Activated T-cell treated with anti-CD3 and anti-CD28 coated beads, Interleukin-2, amount 50 U/mL, for 1 hour (primary cell): Measurements from ENCODE around the gene THAP6.
"Not testable (repeated sequence)": the region's sequence is repeated elsewhere in the genome, so short reads cannot be mapped to it uniquely, and the experiment has no call there.

Experiments used
- DNase-seq: peaks from one replicate; pipeline ENCODE4 v3.0.0-alpha.2; 2020

The THAP6 gene

GRCh38 chr4:75527482-75527881 lies 13.2 kb downstream of the THAP6 start:
- DNase-seq = no peak

- no peak for DNase-seq
These were observed 16.5 kb downstream of the THAP6 start for GRCh38 chr4:75530556-75531322.

GRCh38 chr4:75531536-75532143 lies 17.4 kb downstream of the THAP6 start:
- DNase-seq = not testable (repeated sequence)

DNA sequence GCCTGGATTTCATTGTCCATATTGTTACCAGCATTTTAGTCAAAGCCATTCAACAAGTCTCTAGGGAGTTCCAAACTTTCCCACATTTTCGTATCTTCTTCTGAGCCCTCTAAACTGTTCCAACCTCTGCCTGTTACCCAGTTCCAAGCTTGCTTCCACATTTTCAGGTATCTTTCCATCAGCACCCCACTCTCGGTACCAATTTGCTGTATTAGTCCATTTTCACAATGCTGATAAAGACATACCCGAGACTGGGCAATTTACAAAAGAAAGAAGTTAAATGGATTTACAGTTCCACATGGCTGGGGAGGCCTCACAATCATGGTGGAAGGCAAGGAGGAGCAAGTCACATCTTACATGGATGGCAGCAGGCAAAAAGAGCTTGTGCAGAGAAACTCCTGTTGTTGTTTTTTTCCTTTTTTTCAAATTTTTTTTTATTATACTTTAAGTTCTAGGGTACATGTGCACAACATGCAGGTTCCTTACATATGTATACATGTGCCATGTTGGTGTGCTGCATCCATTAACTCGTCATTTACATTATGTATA lies 19.1 kb downstream of the THAP6 start:
- DNase-seq = not testable (repeated sequence)

DNA sequence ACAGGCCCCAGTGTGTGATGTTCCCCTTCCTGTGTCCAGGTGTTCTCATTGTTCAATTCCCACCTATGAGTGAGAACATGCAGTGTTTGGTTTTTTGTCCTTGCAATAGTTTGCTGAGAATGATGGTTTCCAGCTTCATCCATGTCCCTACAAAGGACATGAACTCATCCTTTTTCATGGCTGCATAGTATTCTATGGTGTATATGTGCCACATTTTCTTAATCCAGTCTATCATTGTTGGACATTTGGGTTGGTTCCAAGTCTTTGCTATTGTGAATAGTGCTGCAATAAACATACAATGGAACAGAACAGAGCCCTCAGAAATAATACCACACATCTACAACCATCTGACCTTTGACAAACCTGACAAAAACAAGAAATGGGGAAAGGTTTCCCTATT lies 19.7 kb downstream of the THAP6 start:
- not testable (repeated sequence) for DNase-seq

GRCh38 chr4:75537308-75537707 lies 23.0 kb downstream of the THAP6 start:
- not testable (repeated sequence) for DNase-seq

GRCh38 chr4:75542824-75543223 lies 28.6 kb downstream of the THAP6 start:
- DNase-seq = no peak

GRCh38 chr4:75544220-75544619 lies 29.9 kb downstream of the THAP6 start:
- not testable (repeated sequence) for DNase-seq

GRCh38 chr4:75544870-75545269 lies 30.6 kb downstream of the THAP6 start:
- DNase-seq = no peak

- no peak for DNase-seq
These were observed 31.3 kb downstream of the THAP6 start for GRCh38 chr4:75545526-75545925.

- DNase-seq = no peak
These were observed 33.5 kb downstream of the THAP6 start for GRCh38 chr4:75547647-75548387.

- no peak for DNase-seq
These were observed 34.7 kb downstream of the THAP6 start for GRCh38 chr4:75549019-75549418.

DNA sequence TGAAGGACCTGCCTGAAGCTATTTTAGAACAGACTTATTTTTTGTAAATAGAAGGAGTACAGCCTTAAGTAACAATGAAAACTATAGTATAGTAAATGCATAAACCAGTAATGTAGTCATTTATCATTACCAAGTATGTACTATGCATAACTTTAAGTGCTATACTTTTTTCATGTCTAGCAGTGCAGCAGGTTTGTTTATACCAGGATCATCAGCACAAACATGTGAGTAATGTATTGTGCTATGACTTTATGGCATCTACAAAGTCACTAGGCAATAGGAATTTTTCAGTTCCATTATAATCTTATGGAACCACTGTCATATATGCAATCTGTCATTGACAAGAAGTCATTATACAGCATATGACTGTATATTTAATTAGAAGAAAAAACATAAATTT lies 38.2 kb downstream of the THAP6 start:
- no peak for DNase-seq

DNA sequence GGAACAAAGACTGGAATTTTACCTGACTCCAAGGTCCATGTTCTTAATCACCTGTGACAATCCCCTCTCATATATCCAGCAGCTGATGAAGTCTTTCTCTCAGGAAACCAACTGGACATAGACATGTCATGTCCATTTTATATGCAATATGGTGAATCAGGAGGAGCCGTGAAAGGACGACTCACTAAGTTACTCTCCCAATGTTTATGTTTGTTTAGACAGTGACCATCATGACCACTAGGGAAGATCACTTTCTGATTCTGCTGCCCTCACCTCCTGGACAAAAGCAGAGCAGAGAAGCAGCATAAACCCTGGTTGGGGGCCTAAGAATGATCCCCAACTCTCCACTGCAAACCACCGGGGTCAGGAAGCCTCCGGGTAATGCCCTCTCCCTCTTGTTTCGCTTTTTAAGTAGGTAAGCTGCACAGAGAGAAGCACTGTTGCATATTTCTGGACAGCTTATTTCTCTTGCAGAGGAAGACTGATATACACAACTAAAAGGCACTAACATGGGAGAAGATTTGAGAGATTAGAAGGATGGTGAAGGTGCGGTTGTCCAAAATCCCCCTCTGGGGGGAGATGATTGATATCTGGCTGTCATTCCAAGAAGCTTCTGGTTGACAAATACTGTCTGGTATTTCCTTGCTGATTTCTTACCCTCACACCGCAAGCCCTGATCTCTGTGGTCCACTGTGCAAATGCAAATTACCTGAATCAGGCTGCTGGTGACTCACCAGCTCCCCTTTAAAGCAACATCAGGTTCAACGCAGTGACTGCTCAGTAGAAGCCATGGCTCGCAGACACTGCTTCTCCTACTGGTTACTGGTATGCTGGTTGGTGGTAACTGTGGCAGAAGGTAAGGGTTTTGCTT lies 41.3 kb downstream of the THAP6 start, which contains the start of gene ODAPH:
Gene ODAPH, plus strand, starts transcription at position 773 of the 871 bp plus-strand sequence. Its CDS starts 17 bp downstream, at position 790.
- DNase-seq = no peak

GRCh38 chr4:75557696-75558095 lies 43.4 kb downstream of the THAP6 start:
- DNase-seq = no peak

GRCh38 chr4:75561789-75562188 lies 47.5 kb downstream of the THAP6 start:
- no peak for DNase-seq

DNA sequence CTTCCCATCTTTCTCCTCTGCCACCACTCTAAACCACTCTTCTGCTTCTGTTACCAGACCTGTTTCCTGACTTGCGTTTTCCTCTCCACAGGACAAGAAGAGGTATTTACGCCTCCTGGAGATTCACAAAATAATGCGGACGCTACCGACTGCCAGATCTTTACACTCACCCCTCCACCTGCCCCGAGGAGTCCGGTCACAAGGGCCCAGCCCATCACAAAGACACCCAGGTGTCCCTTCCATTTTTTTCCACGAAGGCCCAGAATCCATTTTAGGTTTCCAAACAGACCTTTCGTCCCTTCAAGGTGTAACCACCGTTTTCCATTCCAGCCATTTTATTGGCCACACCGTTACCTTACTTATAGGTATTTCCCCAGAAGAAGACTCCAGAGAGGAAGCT lies 49.8 kb downstream of the THAP6 start:
- no peak for DNase-seq

- no peak for DNase-seq
These were observed 51.2 kb downstream of the THAP6 start for GRCh38 chr4:75565481-75565880.

DNA sequence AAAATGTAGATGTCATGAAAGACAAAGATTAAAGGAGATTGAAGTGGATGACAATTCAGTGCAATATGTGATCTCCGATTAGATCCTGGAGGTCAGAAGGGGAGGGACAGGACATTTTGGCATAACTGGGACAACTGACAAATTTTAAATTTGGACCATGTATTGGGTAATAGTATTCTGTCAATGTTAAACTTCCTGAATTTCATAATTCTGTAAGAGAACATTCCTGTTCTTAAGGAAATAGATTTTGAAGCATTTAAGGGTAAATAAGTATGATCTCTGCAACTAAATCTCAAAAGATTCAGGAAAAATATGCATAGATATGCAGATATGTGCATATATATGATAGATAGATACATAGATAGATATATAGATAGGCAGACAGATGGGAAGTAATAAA lies 52.6 kb downstream of the THAP6 start:
- DNase-seq = no peak

DNA sequence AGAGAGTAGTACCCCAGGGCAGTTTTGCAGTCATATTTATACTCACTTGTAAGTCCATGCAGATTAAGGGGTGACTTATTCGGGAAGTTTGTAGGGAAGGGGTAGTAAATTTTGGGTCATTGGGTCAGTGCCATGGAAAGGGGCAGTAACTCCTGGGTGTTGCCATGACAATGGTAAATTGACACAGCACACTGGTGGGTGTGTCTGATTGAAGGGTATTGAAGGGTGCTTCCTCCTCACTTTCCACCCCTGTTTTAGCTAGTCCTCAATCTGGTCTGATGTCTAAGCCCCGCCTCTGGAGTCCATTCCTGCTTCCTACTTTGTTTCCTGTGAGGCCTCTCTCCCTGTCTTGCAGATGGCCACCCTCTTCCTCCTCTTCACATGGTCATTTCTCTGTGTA lies 53.5 kb downstream of the THAP6 start:
- DNase-seq = no peak
